Retinal pigment epithelial cell (primary cell): ENCODE results near the gene PEMT.

Experiments
- DNase-seq: peaks from one replicate; pipeline ENCODE4 v3.0.0-alpha.2; 2010; ENCODE audit warnings: low read depth
- H3K4me3 ChIP-seq: 2 replicates; pipeline ENCODE4 v1.5.1; 2011; ENCODE audit warnings: mild to moderate bottlenecking, low read length, control low read depth, moderate library complexity
- TF ChIP-seq, protein P1 (sequence below): conservative IDR thresholded peaks from 2 replicates; pipeline ENCODE4 v1.5.1; 2011; ENCODE audit warnings: low read depth, low read length, control low read depth, inconsistent platforms

PEMT gene

GRCh38 chr17:17545984-17546383, 45.5 kb downstream of the PEMT start:
- TF ChIP-seq, protein P1, sequence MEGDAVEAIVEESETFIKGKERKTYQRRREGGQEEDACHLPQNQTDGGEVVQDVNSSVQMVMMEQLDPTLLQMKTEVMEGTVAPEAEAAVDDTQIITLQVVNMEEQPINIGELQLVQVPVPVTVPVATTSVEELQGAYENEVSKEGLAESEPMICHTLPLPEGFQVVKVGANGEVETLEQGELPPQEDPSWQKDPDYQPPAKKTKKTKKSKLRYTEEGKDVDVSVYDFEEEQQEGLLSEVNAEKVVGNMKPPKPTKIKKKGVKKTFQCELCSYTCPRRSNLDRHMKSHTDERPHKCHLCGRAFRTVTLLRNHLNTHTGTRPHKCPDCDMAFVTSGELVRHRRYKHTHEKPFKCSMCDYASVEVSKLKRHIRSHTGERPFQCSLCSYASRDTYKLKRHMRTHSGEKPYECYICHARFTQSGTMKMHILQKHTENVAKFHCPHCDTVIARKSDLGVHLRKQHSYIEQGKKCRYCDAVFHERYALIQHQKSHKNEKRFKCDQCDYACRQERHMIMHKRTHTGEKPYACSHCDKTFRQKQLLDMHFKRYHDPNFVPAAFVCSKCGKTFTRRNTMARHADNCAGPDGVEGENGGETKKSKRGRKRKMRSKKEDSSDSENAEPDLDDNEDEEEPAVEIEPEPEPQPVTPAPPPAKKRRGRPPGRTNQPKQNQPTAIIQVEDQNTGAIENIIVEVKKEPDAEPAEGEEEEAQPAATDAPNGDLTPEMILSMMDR = no peak
- H3K4me3 ChIP-seq = no peak overlapping the region
- DNase-seq = no peak

DNA sequence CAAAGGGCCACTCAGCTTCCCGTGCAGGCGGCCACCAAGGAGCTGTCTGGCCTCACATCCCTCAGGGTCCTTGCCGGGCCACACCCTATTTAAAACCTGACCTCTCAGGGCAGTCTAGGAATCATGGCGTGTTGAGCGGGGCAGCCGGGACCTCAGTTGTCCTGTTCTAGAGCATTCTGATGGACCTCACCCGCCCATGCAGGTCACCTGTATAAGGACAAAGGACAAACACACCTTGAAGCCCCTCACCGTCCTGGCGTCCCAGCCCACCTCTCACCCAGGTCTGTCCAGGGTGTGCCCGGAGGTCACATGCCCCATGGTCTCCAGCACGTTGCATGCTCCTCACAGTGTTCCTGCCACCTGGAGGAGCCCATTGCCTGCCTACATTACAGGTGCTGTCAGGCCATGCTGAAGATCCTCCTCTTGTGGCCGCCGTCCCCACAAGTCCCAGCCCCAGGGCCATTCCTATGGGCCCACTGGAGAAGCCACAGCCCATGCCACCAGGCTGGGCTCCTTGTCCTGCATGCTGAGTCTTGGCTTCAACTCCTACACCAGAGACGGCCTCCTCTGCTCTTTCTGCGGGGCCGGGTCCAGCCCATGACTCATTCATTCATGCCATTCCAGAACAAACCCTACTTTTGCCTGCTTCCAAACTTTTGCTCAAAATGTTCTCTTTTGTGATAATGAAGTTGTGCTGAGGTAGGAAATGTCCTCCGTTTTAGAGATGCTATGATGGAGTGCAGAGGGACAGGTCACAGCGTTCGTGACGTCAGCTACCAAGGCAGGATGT, 46.3 kb downstream of the PEMT start:
- TF ChIP-seq, protein P1 = no peak
- no peak for DNase-seq
- no peak overlapping the region for H3K4me3 ChIP-seq

DNA sequence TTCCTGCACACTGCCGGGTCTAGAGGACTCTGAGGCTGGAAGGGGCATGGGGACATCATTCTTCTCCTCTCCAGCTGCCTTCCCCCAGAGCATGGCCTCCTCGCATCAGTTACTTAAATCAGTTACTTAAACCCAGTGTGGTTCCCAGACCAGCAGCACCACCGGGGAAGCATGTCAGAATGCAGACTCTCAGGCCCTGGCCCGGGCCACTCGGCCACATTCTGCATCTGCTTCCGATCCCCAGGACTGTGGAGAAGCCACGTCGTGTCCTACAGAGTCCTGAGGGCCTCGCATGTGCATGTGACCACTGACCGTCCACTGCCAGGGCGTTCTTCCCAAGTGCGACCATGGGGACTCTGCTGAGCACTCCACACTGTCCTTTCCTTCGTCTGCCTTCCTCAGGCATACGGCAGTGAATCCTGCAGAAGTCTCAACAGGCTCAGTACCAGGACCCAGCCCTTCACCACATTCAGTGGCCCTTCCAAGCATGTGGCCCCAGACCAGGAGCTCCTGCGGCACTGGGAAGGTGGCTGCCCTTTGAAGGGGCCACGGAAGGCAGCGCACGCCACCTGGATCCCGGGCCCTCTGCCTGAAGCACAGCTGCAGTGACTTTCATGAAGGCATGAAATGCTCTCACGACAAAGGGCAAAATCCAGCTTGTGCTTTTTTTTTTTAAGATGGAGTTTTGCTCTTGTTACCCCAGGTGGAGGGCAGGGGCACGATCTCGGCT, 48.4 kb downstream of the PEMT start:
- H3K4me3 ChIP-seq = no peak overlapping the region
- DNase-seq = no peak
- TF ChIP-seq, protein P1 = no peak

DNA sequence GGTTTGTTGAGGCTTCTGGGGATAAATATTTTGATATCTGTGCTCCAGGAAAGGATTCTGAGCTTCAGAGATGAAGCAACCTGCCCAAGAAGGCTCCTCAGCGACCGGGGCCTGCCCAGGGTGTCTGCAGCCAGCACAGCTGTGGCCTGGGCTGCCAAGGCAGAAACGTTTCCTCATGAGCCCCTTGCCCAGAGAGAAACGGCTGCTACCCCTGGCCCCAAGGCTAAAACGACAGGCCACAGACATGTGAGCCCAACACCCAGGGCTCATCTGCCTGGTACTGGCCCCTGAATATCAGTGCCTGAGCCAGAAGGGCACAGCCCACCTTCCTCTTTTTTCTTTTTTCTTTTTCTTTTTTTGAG, 49.9 kb downstream of the PEMT start:
- TF ChIP-seq, protein P1 = no peak
- no peak overlapping the region for H3K4me3 ChIP-seq
- DNase-seq = no peak

DNA sequence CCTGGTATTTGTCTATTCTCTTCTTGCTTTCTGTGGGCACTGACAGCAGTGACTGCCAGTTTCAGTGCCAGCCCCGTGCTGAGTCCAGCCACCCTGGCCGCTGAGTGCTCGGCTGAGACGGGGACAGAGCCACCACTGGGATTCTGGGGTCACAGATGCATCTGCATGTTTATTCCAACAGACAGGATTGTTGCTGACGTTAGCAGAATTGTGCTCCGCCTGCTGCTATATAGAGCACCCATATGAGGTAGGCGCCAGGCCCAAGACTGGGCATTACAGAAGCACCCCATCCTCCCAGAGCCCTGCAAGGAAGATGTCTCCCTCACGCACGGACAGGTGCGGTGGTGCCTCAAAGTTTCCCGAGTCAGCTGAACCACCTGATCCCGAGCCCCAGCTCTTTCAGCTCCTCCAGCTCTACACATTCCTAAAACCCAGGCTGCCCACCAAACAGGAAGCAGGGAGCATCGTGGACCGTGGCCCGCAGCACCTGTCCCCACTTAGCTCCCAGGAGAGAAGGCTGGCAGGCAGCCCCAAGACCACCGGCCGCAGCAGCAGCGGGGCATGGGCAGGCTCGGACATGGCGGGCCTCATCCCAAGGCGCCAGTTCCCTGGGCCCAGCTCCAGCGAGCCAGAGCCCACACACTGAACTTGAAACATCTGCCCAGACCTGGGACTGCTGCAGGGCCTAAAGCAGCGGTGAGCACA, 50.4 kb downstream of the PEMT start:
- no peak overlapping the region for H3K4me3 ChIP-seq
- no peak for DNase-seq
- TF ChIP-seq, protein P1 = no peak

GRCh38 chr17:17540278-17540906, 51.1 kb downstream of the PEMT start:
- TF ChIP-seq, protein P1 = no peak
- no peak for DNase-seq
- no peak overlapping the region for H3K4me3 ChIP-seq
